ENCODE data around the gene OR6C70. TPM values are rescaled to one million over a fixed set of nuclear protein-coding genes. Genes with fewer than 3 reads are reported as not detected.
"Not testable (repeated sequence)": the region's sequence is repeated elsewhere in the genome, so short reads cannot be mapped to it uniquely, and the experiment has no call there.

The OR6C70 gene
- total RNA-seq, 1 experiment from 2014 or later: not detected

- H3K4me3 ChIP-seq (ENCODE audit: low read length); H3K27me3 ChIP-seq (ENCODE audit: low read length); H2AFZ ChIP-seq (ENCODE audit: low read length); H3K9me2 ChIP-seq (replicated peaks; ENCODE audit: insufficient read depth, low read length); H3K4me2 ChIP-seq (ENCODE audit: low read depth, low read length, poor library complexity, severe bottlenecking); H3K27ac ChIP-seq (ENCODE audit: low read length); H3K79me2 ChIP-seq (ENCODE audit: low read length); H3K9me3 ChIP-seq (ENCODE audit: low read length); H3K36me3 ChIP-seq (ENCODE audit: insufficient read depth, low read length); DNase-seq; H3K4me1 ChIP-seq (ENCODE audit: low read length); H3K9ac ChIP-seq (ENCODE audit: low read length); H4K20me1 ChIP-seq (ENCODE audit: insufficient read depth, low read depth, low read length): not testable (repeated sequence)
Observed at GRCh38 chr12:55484284-55484683, 14.3 kb upstream of the OR6C70 start.

- not testable (repeated sequence) for H3K4me1 ChIP-seq (ENCODE audit: low read length); H2AFZ ChIP-seq (ENCODE audit: low read length); H4K20me1 ChIP-seq (ENCODE audit: insufficient read depth, low read depth, low read length); H3K27ac ChIP-seq (ENCODE audit: low read length); H3K9me3 ChIP-seq (ENCODE audit: low read length); H3K9ac ChIP-seq (ENCODE audit: low read length); H3K4me3 ChIP-seq (ENCODE audit: low read length); DNase-seq; H3K36me3 ChIP-seq (ENCODE audit: insufficient read depth, low read length); H3K9me2 ChIP-seq (replicated peaks; ENCODE audit: insufficient read depth, low read length); H3K27me3 ChIP-seq (ENCODE audit: low read length); H3K79me2 ChIP-seq (ENCODE audit: low read length); H3K4me2 ChIP-seq (ENCODE audit: low read depth, low read length, poor library complexity, severe bottlenecking)
Observed at GRCh38 chr12:55479136-55479535, 9.2 kb upstream of the OR6C70 start.

GRCh38 chr12:55472264-55472663, 2.3 kb upstream of the OR6C70 start:
- no peaks in the 10 kb centered on the region for H3K27me3 ChIP-seq (ENCODE audit: low read length)
- no peak overlapping the region for H2AFZ ChIP-seq (ENCODE audit: low read length)
- peaks cover 9% of the 10 kb centered on the region for H3K4me1 ChIP-seq (ENCODE audit: low read length)
- H3K9me3 ChIP-seq (ENCODE audit: low read length): no peaks in the 10 kb centered on the region
- H3K9me2 ChIP-seq (replicated peaks; ENCODE audit: insufficient read depth, low read length): no peaks in the 10 kb centered on the region
- H3K4me3 ChIP-seq (ENCODE audit: low read length): no peak overlapping the region
- H3K9ac ChIP-seq (ENCODE audit: low read length): no peak overlapping the region
- no peaks in the 10 kb centered on the region for H3K36me3 ChIP-seq (ENCODE audit: insufficient read depth, low read length)
- H3K4me2 ChIP-seq (ENCODE audit: low read depth, low read length, poor library complexity, severe bottlenecking): no peak overlapping the region
- DNase-seq: no peak
- H4K20me1 ChIP-seq (ENCODE audit: insufficient read depth, low read depth, low read length): no peaks in the 10 kb centered on the region
- no peaks in the 10 kb centered on the region for H3K79me2 ChIP-seq (ENCODE audit: low read length)
- H3K27ac ChIP-seq (ENCODE audit: low read length): no peak overlapping the region

- Histone ChIP-seq H3K36me3 (ENCODE audit: insufficient read depth, low read length) (no peaks in the 10 kb centered on the region), H3K9me2 (replicated peaks; ENCODE audit: insufficient read depth, low read length) (no peaks in the 10 kb centered on the region), H2AFZ (ENCODE audit: low read length) (no peak overlapping the region), H3K79me2 (ENCODE audit: low read length) (no peaks in the 10 kb centered on the region), H3K9ac (ENCODE audit: low read length) (no peak overlapping the region), H3K4me3 (ENCODE audit: low read length) (no peak overlapping the region), H3K27ac (ENCODE audit: low read length) (no peak overlapping the region), H3K4me2 (ENCODE audit: low read depth, low read length, poor library complexity, severe bottlenecking) (no peak overlapping the region), H4K20me1 (ENCODE audit: insufficient read depth, low read depth, low read length) (no peaks in the 10 kb centered on the region), H3K4me1 (ENCODE audit: low read length) (peaks cover 9% of the 10 kb centered on the region), H3K27me3 (ENCODE audit: low read length) (no peaks in the 10 kb centered on the region), H3K9me3 (ENCODE audit: low read length) (no peaks in the 10 kb centered on the region)
- no peak for DNase-seq
Observed at GRCh38 chr12:55469291-55469690, 647 bp downstream of the OR6C70 start.

- no peak overlapping the region for H3K9ac ChIP-seq (ENCODE audit: low read length)
- peaks cover 9% of the 10 kb centered on the region for H3K4me1 ChIP-seq (ENCODE audit: low read length)
- H3K79me2 ChIP-seq (ENCODE audit: low read length): no peaks in the 10 kb centered on the region
- no peaks in the 10 kb centered on the region for H3K9me2 ChIP-seq (replicated peaks; ENCODE audit: insufficient read depth, low read length)
- no peak overlapping the region for H3K4me3 ChIP-seq (ENCODE audit: low read length)
- H3K36me3 ChIP-seq (ENCODE audit: insufficient read depth, low read length): no peaks in the 10 kb centered on the region
- H3K27me3 ChIP-seq (ENCODE audit: low read length): no peaks in the 10 kb centered on the region
- DNase-seq: peak; percentile 50
- H3K4me2 ChIP-seq (ENCODE audit: low read depth, low read length, poor library complexity, severe bottlenecking): peak overlapping the region; percentile 13
- H3K9me3 ChIP-seq (ENCODE audit: low read length): no peaks in the 10 kb centered on the region
- H3K27ac ChIP-seq (ENCODE audit: low read length): no peak overlapping the region
- H2AFZ ChIP-seq (ENCODE audit: low read length): no peak overlapping the region
- H4K20me1 ChIP-seq (ENCODE audit: insufficient read depth, low read depth, low read length): no peaks in the 10 kb centered on the region
Observed at GRCh38 chr12:55467836-55468235, 2.1 kb downstream of the OR6C70 start.

- H3K79me2 ChIP-seq (ENCODE audit: low read length); H3K9ac ChIP-seq (ENCODE audit: low read length); H3K36me3 ChIP-seq (ENCODE audit: insufficient read depth, low read length); H4K20me1 ChIP-seq (ENCODE audit: insufficient read depth, low read depth, low read length); H2AFZ ChIP-seq (ENCODE audit: low read length); H3K27me3 ChIP-seq (ENCODE audit: low read length); H3K4me3 ChIP-seq (ENCODE audit: low read length); H3K9me3 ChIP-seq (ENCODE audit: low read length); H3K27ac ChIP-seq (ENCODE audit: low read length); DNase-seq; H3K9me2 ChIP-seq (replicated peaks; ENCODE audit: insufficient read depth, low read length); H3K4me1 ChIP-seq (ENCODE audit: low read length); H3K4me2 ChIP-seq (ENCODE audit: low read depth, low read length, poor library complexity, severe bottlenecking): not testable (repeated sequence)
Observed at GRCh38 chr12:55464926-55465325, 5.0 kb downstream of the OR6C70 start.

- H3K9me2 ChIP-seq (replicated peaks; ENCODE audit: insufficient read depth, low read length): no peaks in the 10 kb centered on the region
- H2AFZ ChIP-seq (ENCODE audit: low read length): no peak overlapping the region
- H3K27me3 ChIP-seq (ENCODE audit: low read length): no peaks in the 10 kb centered on the region; the same call in 1 of the 2 replicates
- H3K79me2 ChIP-seq (ENCODE audit: low read length): no peaks in the 10 kb centered on the region
- H3K9me3 ChIP-seq (ENCODE audit: low read length): no peaks in the 10 kb centered on the region
- no peak overlapping the region for H3K9ac ChIP-seq (ENCODE audit: low read length)
- H3K4me3 ChIP-seq (ENCODE audit: low read length): no peak overlapping the region
- no peaks in the 10 kb centered on the region for H3K4me1 ChIP-seq (ENCODE audit: low read length)
- no peak overlapping the region for H3K4me2 ChIP-seq (ENCODE audit: low read depth, low read length, poor library complexity, severe bottlenecking)
- H3K27ac ChIP-seq (ENCODE audit: low read length): no peak overlapping the region
- H3K36me3 ChIP-seq (ENCODE audit: insufficient read depth, low read length): no peaks in the 10 kb centered on the region
- no peak for DNase-seq
- no peaks in the 10 kb centered on the region for H4K20me1 ChIP-seq (ENCODE audit: insufficient read depth, low read depth, low read length)
Observed at GRCh38 chr12:55448825-55449224, 21.1 kb downstream of the OR6C70 start.

GRCh38 chr12:55446326-55446725, 23.6 kb downstream of the OR6C70 start:
- Histone ChIP-seq H2AFZ (ENCODE audit: low read length) (no peak overlapping the region), H4K20me1 (ENCODE audit: insufficient read depth, low read depth, low read length) (no peaks in the 10 kb centered on the region), H3K36me3 (ENCODE audit: insufficient read depth, low read length) (no peaks in the 10 kb centered on the region), H3K27ac (ENCODE audit: low read length) (no peak overlapping the region), H3K4me3 (ENCODE audit: low read length) (no peak overlapping the region), H3K4me2 (ENCODE audit: low read depth, low read length, poor library complexity, severe bottlenecking) (no peak overlapping the region), H3K27me3 (ENCODE audit: low read length) (no peaks in the 10 kb centered on the region; the same call in 1 of the 2 replicates), H3K9me3 (ENCODE audit: low read length) (no peaks in the 10 kb centered on the region), H3K79me2 (ENCODE audit: low read length) (no peaks in the 10 kb centered on the region), H3K9me2 (replicated peaks; ENCODE audit: insufficient read depth, low read length) (no peaks in the 10 kb centered on the region), H3K4me1 (ENCODE audit: low read length) (no peaks in the 10 kb centered on the region), H3K9ac (ENCODE audit: low read length) (no peak overlapping the region)
- DNase-seq: no peak

GRCh38 chr12:55445357-55445756, 24.6 kb downstream of the OR6C70 start:
- H3K9me3 ChIP-seq (ENCODE audit: low read length): no peaks in the 10 kb centered on the region
- no peak overlapping the region for H3K27ac ChIP-seq (ENCODE audit: low read length)
- no peaks in the 10 kb centered on the region for H4K20me1 ChIP-seq (ENCODE audit: insufficient read depth, low read depth, low read length)
- DNase-seq: no peak
- H3K36me3 ChIP-seq (ENCODE audit: insufficient read depth, low read length): no peaks in the 10 kb centered on the region
- H3K27me3 ChIP-seq (ENCODE audit: low read length): no peaks in the 10 kb centered on the region; the same call in 1 of the 2 replicates
- no peaks in the 10 kb centered on the region for H3K79me2 ChIP-seq (ENCODE audit: low read length)
- no peaks in the 10 kb centered on the region for H3K4me1 ChIP-seq (ENCODE audit: low read length)
- H3K4me3 ChIP-seq (ENCODE audit: low read length): no peak overlapping the region
- H3K4me2 ChIP-seq (ENCODE audit: low read depth, low read length, poor library complexity, severe bottlenecking): no peak overlapping the region
- H3K9me2 ChIP-seq (replicated peaks; ENCODE audit: insufficient read depth, low read length): no peaks in the 10 kb centered on the region
- no peak overlapping the region for H2AFZ ChIP-seq (ENCODE audit: low read length)
- no peak overlapping the region for H3K9ac ChIP-seq (ENCODE audit: low read length)

Data from Karpas-422 (cell line).